SIG-M5 treated with dmso at 0.1 percent for 504 hours (cell line): ENCODE measurements around the gene ARID1B.
A peak's percentile ranks its signal among the peaks of the same experiment; 100 is the strongest.

Experiments
- DNase-seq: peaks from one replicate; lab custom pipeline; 2025; ENCODE audit not compliant: unreplicated experiment; lab: John Stamatoyannopoulos, UW

Gene ARID1B

DNA sequence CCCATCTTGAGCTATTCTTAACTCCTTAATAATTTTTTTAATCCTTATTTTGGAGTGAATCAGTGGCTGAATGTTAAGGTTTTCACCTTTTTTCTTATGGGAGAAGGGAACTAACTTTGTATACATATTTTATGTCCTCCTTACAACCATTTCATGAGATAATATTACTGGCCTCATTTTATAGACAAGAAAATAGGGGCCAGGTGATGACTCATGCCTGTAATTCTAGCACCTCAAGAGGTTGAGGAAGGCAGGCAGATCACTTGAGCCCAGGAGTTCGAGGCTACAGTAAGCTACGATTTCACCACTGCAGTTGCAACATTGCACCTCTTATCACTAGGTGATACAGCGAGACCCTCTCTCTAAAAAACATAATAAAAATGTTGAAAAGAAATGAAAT lies 417.5 kb downstream of the ARID1B start:
- no peak for DNase-seq

DNA sequence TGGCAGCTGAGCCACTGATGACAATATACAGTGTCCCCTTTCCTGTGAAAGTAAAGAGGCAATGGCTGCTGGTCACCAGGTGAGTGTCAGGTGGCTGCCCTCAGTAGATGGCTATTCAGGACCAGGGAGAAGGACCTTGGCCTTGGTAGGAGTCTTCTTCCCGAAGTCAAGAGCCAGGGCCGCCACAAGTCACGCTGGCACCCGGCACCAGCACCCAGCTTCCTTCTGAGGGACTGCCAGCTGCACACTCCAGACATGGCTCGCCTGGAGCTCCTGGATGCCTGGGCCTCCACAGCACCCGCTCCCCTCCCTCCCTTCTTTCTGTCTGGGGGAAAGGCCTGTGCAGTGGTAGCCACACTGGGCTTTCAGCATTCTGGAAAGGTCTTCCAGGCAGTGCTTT lies 419.2 kb downstream of the ARID1B start:
- DNase-seq: no peak

DNA sequence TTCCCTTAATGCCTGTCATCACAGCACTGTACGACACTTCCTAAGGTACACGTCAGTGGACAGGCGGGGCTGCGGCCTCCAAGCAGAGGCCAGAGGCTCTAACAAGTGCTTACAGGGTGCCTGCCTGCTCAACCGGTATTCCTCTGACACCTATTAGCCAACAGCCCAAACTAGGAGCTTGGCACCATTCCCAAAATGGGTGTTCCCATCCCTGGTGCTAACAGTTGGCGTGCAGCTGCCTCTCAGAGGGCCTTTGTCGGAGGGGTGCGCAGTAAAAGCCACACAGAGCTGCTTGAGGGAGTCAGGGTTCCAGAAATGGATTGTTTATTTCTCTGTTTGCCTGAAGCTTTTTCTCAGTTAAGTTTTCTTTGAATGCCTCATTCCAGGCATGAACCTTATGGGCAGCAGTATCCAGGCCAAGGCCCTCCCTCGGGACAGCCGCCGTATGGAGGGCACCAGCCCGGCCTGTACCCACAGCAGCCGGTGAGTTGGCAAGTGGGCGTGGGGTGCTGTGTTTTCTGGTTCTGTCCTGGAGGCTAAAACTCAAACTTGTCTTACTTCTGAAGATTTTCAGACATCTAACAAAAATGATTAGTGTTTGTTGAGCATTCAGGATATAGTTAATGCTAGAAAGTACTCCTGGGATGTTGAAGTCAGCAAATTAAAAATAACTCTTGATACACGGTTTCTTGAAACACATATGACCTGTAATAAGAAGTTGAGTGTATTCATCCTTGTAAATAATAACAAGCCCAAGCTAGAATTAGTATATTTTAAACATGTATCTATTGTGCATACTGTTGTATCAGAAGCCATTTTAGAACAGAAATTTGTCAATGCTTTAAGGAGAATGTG lies 421.5 kb downstream of the ARID1B start:
- DNase-seq: peak; percentile 42

DNA sequence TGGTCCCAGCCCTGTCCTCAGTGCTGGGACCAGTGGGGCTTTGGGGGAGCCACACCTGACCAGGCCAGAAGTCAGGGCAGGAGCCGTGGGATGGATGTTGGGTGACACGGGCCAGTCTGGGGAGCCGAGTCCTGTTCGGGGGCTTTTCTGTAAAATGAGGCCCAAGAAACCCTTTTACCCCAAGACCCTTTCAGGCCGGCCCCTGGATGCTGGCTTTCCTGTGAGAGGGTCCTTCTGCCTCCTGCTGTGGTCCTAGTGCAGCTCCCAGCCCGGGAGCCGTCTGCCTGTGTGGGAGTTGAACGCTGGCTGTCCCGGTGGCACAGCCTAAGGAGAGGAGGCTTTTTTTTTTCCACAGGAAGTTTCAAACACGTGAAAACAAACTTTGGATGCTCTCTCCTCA lies 422.9 kb downstream of the ARID1B start:
- no peak for DNase-seq

DNA sequence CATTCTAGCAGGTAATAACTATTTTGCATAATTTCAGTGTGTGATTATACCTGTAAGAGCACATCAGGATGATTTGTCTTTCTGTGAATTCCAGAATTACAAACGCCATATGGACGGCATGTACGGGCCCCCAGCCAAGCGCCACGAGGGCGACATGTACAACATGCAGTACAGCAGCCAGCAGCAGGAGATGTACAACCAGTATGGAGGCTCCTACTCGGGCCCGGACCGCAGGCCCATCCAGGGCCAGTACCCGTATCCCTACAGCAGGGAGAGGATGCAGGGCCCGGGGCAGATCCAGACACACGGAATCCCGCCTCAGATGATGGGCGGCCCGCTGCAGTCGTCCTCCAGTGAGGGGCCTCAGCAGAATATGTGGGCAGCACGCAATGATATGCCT lies 423.4 kb downstream of the ARID1B start:
- DNase-seq: no peak

DNA sequence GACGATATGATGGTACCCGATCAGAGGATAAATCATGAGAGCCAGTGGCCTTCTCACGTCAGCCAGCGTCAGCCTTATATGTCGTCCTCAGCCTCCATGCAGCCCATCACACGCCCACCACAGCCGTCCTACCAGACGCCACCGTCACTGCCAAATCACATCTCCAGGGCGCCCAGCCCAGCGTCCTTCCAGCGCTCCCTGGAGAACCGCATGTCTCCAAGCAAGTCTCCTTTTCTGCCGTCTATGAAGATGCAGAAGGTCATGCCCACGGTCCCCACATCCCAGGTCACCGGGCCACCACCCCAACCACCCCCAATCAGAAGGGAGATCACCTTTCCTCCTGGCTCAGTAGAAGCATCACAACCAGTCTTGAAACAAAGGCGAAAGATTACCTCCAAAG lies 423.9 kb downstream of the ARID1B start:
- no peak for DNase-seq

DNA sequence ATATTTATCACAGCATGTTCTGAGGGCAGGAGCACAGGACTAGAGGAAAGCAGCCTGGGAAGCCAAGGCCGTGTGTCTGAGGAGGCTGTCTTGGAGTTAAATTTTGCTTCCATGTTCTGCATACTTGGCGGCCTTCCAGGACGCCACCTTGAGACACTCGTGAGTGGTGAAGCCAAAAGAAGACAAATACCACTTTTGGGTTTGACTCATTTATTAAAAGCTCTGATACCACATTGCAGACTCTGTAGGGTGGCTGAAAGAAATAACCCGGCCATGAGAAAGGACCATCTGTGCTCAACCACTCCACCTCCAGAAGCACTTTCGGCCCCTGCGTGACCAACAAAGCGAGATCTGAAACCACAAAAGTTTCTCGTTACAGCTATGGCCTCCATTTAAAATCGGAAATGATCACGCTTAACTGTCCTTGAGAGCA lies 426.1 kb downstream of the ARID1B start:
- DNase-seq: no peak

DNA sequence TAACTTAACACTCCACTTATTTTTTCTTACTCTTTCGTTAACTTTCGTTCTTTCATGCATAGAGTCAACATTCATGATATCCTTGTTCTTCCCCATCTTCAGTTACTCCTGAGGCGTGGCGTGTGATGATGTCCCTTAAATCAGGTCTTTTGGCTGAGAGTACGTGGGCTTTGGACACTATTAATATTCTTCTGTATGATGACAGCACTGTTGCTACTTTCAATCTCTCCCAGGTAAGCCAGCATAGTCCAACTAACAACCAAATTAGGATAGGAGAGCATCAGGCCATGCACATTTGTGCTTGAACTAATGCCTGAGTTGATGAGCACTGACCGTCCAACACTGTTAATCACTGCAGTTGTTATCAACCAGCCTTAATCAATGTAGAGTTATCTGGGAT lies 426.6 kb downstream of the ARID1B start:
- no peak for DNase-seq

DNA sequence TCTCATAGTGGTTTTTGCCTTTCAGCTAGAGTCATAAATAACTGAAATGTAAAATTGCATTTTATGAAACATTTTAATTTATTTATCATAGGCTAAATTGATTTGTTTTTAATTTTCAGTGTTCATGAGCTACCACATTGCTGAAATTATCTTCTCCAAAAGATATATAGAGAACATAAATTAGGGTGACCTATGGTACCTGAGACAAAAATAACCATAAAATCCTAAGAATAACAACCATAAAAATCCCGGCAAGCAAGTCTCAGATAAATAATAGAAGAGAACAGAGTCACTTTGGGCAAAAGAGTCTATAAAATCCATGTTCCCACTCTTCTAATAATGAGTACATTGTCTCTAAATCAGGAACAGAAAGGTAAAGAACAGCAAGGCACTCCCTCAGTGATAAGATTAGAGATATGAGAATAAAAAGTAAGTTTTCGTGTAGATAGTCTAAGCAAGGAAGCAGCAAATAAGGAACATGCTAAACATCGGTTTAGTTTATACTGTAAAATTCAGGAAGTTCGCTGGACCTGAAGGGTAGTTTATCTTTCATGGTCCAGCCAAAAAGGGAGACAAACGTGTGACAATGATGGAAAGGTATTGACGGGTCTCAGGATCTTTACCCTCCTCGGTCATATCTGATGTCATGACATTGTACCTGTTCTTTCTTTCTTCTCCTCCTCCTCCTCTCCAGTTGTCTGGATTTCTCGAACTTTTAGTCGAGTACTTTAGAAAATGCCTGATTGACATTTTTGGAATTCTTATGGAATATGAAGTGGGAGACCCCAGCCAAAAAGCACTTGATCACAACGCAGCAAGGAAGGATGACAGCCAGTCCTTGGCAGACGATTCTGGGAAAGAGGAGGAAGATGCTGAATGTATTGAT lies 428.5 kb downstream of the ARID1B start:
- DNase-seq: no peak

DNA sequence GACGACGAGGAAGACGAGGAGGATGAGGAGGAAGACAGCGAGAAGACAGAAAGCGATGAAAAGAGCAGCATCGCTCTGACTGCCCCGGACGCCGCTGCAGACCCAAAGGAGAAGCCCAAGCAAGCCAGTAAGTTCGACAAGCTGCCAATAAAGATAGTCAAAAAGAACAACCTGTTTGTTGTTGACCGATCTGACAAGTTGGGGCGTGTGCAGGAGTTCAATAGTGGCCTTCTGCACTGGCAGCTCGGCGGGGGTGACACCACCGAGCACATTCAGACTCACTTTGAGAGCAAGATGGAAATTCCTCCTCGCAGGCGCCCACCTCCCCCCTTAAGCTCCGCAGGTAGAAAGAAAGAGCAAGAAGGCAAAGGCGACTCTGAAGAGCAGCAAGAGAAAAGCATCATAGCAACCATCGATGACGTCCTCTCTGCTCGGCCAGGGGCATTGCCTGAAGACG lies 429.2 kb downstream of the ARID1B start:
- DNase-seq: no peak

DNA sequence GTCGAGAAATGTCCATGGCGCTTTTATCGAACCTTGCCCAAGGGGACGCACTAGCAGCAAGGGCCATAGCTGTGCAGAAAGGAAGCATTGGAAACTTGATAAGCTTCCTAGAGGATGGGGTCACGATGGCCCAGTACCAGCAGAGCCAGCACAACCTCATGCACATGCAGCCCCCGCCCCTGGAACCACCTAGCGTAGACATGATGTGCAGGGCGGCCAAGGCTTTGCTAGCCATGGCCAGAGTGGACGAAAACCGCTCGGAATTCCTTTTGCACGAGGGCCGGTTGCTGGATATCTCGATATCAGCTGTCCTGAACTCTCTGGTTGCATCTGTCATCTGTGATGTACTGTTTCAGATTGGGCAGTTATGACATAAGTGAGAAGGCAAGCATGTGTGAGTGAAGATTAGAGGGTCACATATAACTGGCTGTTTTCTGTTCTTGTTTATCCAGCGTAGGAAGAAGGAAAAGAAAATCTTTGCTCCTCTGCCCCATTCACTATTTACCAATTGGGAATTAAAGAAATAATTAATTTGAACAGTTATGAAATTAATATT lies 430.4 kb downstream of the ARID1B start:
- DNase-seq: no peak

DNA sequence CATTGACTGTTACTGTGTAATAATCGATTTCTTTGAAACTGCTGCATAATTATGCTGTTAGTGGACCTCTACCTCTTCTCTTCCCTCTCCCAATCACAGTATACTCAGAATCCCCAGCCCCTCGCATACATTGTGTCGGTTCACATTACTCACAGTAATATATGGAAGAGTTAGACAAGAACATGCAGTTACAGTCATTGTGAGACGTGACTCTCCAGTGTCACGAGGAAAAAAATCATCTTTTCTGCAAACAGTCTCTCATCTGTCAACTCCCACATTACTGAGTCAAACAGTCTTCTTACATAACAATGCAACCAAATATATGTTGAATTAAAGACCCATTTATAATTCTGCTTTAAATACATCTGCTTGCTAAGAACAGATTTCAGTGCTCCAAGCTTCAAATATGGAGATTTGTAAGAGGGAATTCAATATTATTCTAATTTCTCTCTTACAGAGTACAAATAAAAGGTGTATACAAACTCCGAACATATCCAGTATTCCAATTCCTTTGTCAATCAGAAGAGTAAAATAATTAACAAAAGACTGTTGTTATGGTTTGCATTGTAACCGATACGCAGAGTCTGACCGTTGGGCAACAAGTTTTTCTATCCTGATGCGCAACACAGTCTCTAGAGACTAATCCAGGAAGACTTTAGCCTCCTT lies 432.8 kb downstream of the ARID1B start:
- no peak for DNase-seq

DNA sequence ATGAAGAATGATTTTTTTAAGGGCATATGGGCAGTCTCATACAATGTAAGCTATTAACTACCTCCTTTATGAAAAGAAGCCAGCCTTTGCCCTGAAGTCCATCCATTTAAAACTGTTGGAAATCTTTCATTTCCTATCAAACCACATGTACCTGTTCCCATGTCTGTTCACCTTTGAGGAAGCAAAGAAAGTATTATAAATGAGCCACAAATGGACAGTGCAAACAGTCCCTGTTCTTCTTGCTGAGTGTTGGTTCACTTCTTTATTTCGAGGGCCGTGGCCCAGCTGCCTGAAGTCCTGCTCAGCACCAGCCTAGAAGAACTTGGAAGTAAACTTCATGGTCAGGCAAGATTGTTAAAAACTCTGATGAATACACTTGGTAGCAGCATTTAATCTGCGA lies 433.8 kb downstream of the ARID1B start:
- no peak for DNase-seq

DNA sequence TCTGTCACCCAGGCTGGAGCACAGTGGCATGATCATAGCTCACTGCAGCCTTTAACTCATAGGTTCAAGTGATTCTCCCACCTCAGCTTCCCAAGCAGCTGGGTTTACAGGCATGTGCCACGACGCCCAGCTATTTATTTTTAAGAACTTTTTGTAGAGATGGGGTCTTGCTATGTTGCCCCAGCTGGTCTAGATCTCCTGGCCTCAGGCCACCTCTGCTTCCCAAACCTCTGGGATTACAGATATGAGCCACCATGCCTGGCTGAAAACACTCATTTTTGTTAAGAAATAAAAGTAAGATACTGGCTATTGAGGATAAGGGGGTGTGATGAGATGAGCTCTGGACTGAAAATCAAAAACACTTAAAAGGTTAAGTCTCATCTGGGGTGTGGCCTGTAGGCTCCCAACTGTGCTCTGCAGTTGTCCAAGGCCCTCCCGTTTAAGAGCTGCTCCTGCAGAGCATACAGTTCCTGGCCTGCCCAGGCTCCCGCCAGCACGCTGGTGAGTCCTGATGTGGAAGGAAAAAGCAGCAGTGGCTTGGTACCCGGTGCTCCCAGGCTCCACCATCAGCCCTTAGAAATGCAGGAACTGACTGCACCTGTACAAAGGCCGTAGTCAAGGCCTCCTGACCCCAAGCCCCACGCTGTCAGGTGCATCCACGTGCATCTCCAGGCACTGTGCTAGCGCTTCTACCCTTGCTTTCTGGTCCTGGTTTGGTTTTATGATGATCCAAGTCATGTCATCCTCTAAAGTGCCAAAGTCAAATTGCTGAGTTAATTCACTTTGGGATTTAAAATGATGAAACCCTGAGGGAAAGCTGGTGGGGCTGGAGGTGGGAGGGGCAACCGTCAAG lies 434.7 kb downstream of the ARID1B start:
- DNase-seq: no peak

DNA sequence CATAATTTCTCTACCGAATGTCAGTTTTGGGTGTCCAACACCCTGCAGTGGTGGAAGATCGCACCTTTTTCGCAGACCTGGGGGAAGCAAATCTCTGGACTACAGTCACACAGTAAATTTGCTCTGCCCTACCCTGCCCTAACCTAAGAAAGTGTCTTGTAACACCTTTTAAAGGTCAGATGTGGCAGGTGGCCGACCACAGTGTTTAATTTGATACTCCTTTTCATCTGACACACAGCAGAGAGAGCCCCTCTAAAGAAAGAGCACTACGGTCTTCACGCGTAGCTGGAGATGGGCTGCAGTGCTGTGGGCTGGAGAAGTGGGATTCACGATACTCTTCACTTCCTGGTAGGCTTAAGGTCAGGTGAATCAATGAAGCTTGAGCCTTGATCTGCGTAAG lies 436.2 kb downstream of the ARID1B start:
- DNase-seq: no peak

DNA sequence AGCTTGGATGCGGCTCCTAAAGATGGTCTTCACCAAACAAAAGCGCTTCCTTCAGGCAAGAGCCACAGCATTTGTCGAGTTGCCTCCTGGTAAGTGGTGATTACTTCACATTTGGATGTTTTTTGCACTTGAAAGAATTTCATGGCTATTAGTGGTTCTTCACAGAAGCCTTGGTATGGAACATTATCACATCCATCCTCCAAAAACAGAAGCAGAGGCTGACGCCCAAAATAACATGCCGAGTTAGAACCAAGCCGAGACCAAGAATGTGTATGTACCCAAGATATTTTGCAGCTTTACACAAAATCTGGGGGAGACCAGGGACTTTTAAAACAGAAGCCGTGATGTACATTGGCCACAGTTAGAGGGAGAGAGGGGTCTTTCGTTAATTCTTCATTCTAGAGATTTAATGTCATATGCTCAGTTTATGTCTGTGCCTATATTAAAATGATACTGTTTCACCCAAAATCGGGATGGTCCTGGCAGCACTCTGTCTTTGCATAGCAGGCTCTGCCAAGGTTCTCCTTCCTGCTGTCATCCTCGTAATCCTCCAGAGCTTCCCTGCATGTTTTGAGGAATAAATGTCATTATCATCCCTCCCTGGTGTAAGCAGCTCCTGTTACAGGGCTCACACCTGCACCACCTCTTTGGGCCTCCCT lies 436.9 kb downstream of the ARID1B start:
- no peak for DNase-seq

DNA sequence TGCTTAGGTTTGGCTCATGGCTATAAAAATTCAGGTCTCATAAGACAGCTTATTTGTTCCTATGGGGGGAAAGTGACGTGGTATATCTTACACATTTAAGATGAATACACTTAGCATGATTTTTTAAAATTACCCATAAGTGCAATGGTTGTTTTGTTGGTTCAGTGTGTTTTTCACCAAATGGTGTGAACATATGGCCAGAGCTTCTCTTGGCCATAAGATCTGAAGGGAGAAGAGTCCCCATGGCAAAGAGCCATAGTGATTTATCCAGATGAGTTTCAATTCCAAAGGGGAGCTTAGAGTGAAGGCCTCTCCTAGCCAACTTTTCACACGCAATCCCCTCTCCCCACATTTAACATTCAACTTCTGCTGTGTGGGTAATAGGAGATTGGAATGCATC lies 438.5 kb downstream of the ARID1B start:
- no peak for DNase-seq

DNA sequence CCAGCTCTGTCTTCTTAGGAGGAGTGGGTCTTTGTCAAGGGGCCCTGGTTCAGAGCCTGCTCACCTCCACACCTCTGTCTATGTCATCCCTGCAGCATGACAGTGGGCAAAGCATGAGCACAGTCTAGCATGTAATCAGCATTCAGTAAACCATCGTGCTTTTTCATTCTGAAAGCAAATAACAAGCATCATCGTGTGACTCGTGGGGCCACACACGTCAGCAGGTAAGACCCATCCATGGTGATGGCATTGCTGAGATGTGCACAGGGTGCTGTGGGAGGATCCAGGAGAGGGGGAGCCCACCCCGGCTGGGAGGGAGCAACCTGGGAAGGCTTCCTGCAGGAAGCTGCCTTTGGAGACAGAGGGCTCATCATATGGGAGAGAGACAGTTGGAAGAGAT lies 439.4 kb downstream of the ARID1B start:
- no peak for DNase-seq

DNA sequence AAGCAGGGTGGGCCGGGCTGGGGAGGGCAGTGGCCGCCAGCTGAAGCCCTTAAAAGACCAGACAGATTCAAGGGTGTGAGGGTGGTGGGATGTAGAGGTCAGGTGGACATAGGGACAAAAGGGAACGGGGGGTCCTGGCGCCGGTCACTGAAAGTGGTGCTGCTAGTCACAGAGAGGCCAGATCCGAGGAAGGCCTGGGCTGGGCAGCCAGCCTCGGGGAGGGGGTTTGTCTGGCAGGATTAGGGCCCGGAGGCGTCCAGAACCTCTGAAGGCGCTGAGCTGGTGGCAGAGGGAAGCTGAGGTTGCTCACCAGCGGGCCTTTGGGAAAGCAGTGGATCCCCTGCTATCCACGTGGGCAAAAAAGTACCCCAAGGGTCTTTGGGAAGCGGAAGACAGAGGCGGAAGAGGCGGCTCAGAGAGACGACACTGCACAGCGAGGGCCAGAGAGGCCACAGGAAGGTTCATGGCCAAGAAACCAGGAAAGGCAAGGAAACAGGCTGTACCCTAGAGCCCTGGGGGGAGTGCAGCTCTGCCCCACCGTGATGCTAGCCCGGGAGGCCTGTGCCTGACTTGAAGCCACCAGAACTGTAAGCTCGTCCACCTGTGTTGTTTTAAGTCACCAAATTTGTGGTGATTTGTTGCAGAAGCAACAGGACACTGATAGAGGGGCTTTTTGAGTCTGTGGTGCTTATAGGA lies 440.2 kb downstream of the ARID1B start:
- DNase-seq: no peak
